Keratinocyte (primary cell): ENCODE measurements around the gene SMIM33.

Source experiments
- CTCF ChIP-seq, 3 experiments: IDR thresholded peaks in 1 of 3; conservative IDR thresholded peaks in 1 of 3; optimal IDR thresholded peaks in 1 of 3; 2 replicates in 2 of 3; 3 replicates in 1 of 3; pipeline versions ENCODE3 to v1.5.1; 2011; ENCODE audit warnings: low read length in 3 of 3, mild to moderate bottlenecking in 3 of 3, moderate library complexity in 2 of 3, control low read depth in 1 of 3, inconsistent platforms in 1 of 3; ENCODE audit not compliant: insufficient read depth in 2 of 3; ENCODE audit errors: extremely low read depth in 1 of 3
- EZH2 ChIP-seq: IDR thresholded peaks from one replicate; pipeline ENCODE4 v1.6.1; 2012; ENCODE audit warnings: inconsistent platforms, mild to moderate bottlenecking, low read length, moderate library complexity

GRCh38 chr5:139422307-139422893 is 48.4 kb upstream of the SMIM33 start:
- TF ChIP-seq CTCF (optimal IDR thresholded peaks at IDR 0.05 in 1 of 3, IDR thresholded peaks at IDR 0.05 in 1 of 3, conservative IDR thresholded peaks at IDR 0.05 in 1 of 3; ENCODE audit: extremely low read depth in 1 of 3, insufficient read depth in 2 of 3, low read length in 3 of 3): peak; percentile 56 to 92 (median 72)
- TF ChIP-seq EZH2: no peak
